ENCODE results near the gene SORCS2.

SORCS2 gene

GRCh38 chr4:7731437-7731836, 539.1 kb downstream of the SORCS2 start (continued):
- no peak for TF ChIP-seq ZNF202 (tag by site-specific recombination; IDR thresholded peaks at IDR 0.05; ENCODE audit: borderline replicate concordance)
- TF ChIP-seq ZNF211 (tag by site-specific recombination; IDR thresholded peaks at IDR 0.05; ENCODE audit: low read depth): no peak
- no peak for TF ChIP-seq ZNF600 (tag by site-specific recombination; IDR thresholded peaks at IDR 0.05)
- no peak for TF ChIP-seq ZFP37 (tag by site-specific recombination; IDR thresholded peaks at IDR 0.05)
- TF ChIP-seq ZBTB44 (tag by site-specific recombination; IDR thresholded peaks at IDR 0.05): no peak
- TF ChIP-seq, protein P1, sequence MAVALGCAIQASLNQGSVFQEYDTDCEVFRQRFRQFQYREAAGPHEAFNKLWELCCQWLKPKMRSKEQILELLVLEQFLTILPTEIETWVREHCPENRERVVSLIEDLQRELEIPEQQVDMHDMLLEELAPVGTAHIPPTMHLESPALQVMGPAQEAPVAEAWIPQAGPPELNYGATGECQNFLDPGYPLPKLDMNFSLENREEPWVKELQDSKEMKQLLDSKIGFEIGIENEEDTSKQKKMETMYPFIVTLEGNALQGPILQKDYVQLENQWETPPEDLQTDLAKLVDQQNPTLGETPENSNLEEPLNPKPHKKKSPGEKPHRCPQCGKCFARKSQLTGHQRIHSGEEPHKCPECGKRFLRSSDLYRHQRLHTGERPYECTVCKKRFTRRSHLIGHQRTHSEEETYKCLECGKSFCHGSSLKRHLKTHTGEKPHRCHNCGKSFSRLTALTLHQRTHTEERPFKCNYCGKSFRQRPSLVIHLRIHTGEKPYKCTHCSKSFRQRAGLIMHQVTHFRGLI (tag by site-specific recombination; IDR thresholded peaks at IDR 0.05): no peak
- no peak for TF ChIP-seq HOXA7 (CRISPR knock-in tag; IDR thresholded peaks at IDR 0.05; ENCODE audit: borderline replicate concordance)
- TF ChIP-seq ZNF433 (tag by site-specific recombination; IDR thresholded peaks at IDR 0.05; ENCODE audit: low read depth): no peak
- no peak for TF ChIP-seq GLI2 (tag by site-specific recombination; IDR thresholded peaks at IDR 0.05; ENCODE audit: borderline replicate concordance, low read depth)
- no peak for TF ChIP-seq ZNF19 (tag by site-specific recombination; IDR thresholded peaks at IDR 0.05; ENCODE audit: low read depth)
- no peak for TF ChIP-seq ZXDB (tag by site-specific recombination; IDR thresholded peaks at IDR 0.05)

GRCh38 chr4:7732263-7732662, 539.9 kb downstream of the SORCS2 start:
- no peaks in the 10 kb centered on the region for H3K4me1 ChIP-seq (ENCODE audit: control insufficient read depth, insufficient read depth, low read length)
- ChIA-PET POLR2A (no interaction called here), CTCF (interaction anchor here (1.2 kb wide), 2 partner anchors 12 to 396 kb away, joined by 3 to 4 read pairs; no protein-coding TSS in a partner anchor)
- no peak for TF ChIP-seq ZNF777 (tag by site-specific recombination; IDR thresholded peaks at IDR 0.05; ENCODE audit: borderline replicate concordance)
- H3K9me3 ChIP-seq (ENCODE audit: control insufficient read depth, insufficient read depth, low read depth, low read length): no peaks in the 10 kb centered on the region
- no peak overlapping the region for H3K27ac ChIP-seq (ENCODE audit: extremely low read depth, low read depth, low read length)
- H3K4me3 ChIP-seq (ENCODE audit: low read depth, low read length): no peak overlapping the region
- no peaks in the 10 kb centered on the region for H3K36me3 ChIP-seq (ENCODE audit: control insufficient read depth in 2 of 2, insufficient read depth in 1 of 2, low read length in 2 of 2)

- no peaks in the 10 kb centered on the region for H3K4me1 ChIP-seq (ENCODE audit: control insufficient read depth, insufficient read depth, low read length)
- H3K36me3 ChIP-seq (ENCODE audit: control insufficient read depth in 2 of 2, insufficient read depth in 1 of 2, low read length in 2 of 2): no peaks in the 10 kb centered on the region
- POLR2A ChIA-PET: no interaction called here
- H3K9me3 ChIP-seq (ENCODE audit: control insufficient read depth, insufficient read depth, low read depth, low read length): no peaks in the 10 kb centered on the region
- H3K27ac ChIP-seq (ENCODE audit: extremely low read depth, low read depth, low read length): no peak overlapping the region
- no peak overlapping the region for H3K4me3 ChIP-seq (ENCODE audit: low read depth, low read length)
- CTCF ChIA-PET: interaction anchor here (0.6 kb wide), 1 partner anchor 1016 kb away, joined by 3 read pairs; no protein-coding TSS in a partner anchor
- TF ChIP-seq TSHZ1 (tag by site-specific recombination; IDR thresholded peaks at IDR 0.05; ENCODE audit: borderline replicate concordance) (no peak), AEBP2 (tag by site-specific recombination; IDR thresholded peaks at IDR 0.05; ENCODE audit: borderline replicate concordance) (no peak), ZNF837 (tag by site-specific recombination; IDR thresholded peaks at IDR 0.05) (no peak), OVOL3 (tag by site-specific recombination; IDR thresholded peaks at IDR 0.05) (no peak), ZNF571 (tag by site-specific recombination; IDR thresholded peaks at IDR 0.05) (no peak), ZNF514 (tag by site-specific recombination; IDR thresholded peaks at IDR 0.05) (no peak), YY1 (tag by site-specific recombination; IDR thresholded peaks at IDR 0.05) (no peak), HIC1 (tag by site-specific recombination; IDR thresholded peaks at IDR 0.05) (no peak), SCRT2 (tag by site-specific recombination; IDR thresholded peaks at IDR 0.05) (no peak)
- TF ChIP-seq, protein P2, sequence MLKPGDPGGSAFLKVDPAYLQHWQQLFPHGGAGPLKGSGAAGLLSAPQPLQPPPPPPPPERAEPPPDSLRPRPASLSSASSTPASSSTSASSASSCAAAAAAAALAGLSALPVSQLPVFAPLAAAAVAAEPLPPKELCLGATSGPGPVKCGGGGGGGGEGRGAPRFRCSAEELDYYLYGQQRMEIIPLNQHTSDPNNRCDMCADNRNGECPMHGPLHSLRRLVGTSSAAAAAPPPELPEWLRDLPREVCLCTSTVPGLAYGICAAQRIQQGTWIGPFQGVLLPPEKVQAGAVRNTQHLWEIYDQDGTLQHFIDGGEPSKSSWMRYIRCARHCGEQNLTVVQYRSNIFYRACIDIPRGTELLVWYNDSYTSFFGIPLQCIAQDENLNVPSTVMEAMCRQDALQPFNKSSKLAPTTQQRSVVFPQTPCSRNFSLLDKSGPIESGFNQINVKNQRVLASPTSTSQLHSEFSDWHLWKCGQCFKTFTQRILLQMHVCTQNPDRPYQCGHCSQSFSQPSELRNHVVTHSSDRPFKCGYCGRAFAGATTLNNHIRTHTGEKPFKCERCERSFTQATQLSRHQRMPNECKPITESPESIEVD (tag by site-specific recombination; IDR thresholded peaks at IDR 0.05): no peak
Measured at GRCh38 chr4:7733201-7733600, 540.9 kb downstream of the SORCS2 start.

All from HEK293 (cell line).